Activated CD8-positive, alpha-beta memory T cell treated with anti-CD3 and anti-CD28 coated beads, Interleukin-2, amount 50 U/mL, for 24 hours (primary cell): Measurements from ENCODE around the gene CHRD.

Experiments
- DNase-seq: peaks from one replicate; pipeline ENCODE4 v3.0.0-alpha.2; 2020; ENCODE audit errors: extremely low read depth

Gene CHRD

DNA sequence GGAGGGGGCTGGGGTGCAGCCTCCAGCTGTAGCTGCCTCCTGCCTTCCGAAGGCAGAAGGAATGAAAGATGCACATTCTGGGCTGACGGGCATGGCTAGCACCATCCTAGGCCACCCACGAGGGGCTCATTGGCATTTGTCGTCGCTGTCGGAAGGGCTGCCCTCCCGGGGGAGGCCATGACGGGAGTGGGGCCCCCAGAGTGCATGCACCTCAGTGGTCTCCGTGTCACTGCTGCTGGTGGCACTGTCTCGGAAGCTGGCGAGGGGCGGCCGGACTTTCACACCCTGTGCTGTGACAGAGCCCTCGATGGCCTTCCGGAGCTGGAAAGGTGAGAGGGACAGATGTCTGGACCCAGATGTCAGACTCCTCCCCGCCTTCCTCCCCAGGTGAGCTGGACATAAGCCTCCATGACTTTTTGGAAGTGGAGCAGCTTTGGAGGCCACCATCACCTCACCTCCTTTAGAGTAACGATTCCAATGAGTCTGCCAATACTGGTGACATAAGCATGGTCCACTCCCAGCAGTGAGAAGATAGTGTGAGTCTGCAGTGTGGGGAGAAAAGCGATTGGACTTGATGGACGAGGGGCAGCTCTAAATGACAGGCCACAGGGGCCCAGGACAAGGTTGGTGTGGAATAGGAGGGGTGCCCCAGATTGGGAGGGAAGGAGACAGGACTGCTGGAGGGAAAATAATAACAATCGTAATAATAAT lies 33.2 kb upstream of the CHRD start:
- DNase-seq, result no peak

GRCh38 chr3:184347321-184348056 lies 32.4 kb upstream of the CHRD start:
- DNase-seq, result no peak

- DNase-seq, result no peak
Measured at GRCh38 chr3:184348057-184348382, 31.8 kb upstream of the CHRD start.

GRCh38 chr3:184349563-184350470 lies 30.0 kb upstream of the CHRD start:
- DNase-seq, result no peak

- DNase-seq, result no peak
Measured at GRCh38 chr3:184350618-184351017, 29.2 kb upstream of the CHRD start.

- DNase-seq, result no peak
Measured at GRCh38 chr3:184351511-184352148, 28.2 kb upstream of the CHRD start.

- DNase-seq, result no peak
Measured at GRCh38 chr3:184352149-184352785, 27.6 kb upstream of the CHRD start.

- no peak for DNase-seq
Measured at GRCh38 chr3:184352897-184353545, 26.8 kb upstream of the CHRD start.

DNA sequence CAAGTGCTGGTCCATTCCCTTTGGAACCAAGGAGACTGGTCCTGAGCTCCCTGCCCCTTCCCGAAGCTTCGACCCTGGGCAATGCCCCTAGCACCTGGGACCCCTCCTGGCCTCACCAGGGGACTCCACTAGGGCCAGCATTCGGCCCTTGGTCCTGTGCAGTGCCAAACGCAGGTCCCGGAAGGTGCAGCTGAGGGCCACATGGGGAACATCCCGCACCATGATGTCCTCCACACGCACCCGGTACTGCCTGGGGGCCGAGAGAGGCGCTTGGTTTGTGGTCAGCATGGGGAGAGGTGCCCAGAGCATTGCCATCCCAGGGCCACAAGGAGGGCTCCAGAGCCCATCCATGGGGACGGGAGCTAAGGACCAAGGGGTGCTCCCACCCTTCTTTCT lies 26.3 kb upstream of the CHRD start:
- DNase-seq, result no peak

DNA sequence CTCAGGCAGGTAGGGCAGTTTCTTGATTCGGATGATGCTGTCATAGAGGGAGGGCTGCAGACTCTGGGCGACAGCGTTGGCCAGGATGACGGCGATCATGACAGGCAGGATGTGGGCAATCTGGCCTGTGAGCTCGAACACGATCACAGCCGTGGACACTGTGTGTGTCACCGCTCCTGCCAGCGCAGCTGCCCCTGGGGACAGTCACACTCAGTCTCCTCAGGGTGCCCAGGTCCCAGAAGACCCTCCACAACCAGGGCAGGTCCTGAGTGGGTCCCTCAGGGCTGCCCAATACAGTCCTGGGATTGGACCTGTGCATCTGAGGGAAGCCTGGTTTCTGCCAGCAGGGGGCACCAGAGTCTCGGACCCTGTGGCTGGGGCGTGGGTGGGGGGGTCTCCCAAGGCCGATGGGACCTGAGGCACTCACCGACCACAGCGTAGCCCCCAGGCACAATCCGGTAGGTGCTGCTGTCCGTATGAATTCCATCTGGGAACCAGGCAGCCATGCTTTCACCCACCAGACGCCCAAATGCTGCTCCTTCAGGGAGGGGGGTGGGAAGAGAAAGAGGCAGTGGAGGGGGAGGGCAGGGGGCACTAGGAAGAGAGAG lies 25.6 kb upstream of the CHRD start:
- DNase-seq, result no peak

DNA sequence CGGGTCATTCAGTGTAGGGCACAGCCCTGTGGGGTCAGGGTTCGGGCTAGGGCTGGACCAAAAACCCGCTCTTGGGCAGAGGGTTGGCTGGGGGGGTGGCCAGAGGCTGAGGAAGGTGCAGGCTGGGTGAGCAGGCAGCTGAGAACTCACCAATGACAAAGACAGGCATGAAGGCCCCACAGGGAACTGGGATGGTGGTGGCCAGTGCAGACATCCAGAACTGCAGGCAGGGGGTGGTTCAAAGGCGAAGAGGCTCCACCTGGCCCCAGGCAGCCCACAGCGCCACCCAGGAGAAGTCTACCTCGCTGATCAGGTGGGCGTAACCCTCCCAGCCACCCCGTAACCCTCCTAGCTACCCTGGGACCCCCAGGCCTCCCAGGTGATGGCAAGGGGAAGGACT lies 25.1 kb upstream of the CHRD start:
- DNase-seq, result no peak

GRCh38 chr3:184355261-184356040 lies 24.4 kb upstream of the CHRD start:
- DNase-seq, result no peak

DNA sequence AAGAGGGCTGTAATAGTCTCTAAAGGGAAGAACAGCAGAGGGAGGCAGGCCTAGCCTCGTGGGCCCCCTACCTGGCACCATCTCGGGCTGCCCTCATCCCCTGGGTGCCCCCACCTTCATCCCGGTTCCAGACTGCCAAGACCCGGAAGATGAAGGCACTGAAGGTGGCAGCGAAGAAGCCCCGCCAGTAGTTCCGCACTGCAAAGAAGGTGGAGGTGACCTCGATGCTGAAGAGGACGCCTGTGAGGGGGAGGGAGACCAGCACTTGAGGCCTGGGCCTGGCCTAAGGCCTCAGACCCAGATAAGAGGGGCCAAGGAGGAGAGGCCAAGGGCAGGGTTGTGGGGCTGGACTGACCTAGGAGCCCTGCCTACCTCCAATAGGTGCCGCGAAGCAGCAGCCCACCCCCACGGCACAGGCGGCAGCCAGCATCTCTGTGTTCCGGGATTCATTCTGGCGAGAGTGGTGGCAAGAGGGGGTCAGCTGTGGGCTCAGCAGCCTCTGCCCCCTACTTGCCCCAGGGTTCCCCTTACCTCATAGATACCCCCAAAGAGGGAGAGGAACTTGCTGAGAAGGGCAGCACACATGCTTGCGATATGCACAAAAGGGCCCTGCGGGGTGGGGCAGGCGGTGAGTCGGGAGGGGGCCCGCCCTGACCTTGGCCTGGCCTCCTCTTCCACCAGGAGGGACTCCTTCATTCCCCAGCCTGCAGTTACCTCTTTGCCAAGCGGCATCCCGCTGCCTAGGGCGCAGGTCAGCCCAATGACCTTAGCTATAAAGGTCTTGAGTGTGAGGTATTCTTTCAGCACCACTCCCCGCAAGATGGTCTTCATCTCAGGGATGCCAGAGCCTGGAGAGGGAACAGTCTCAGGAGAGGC lies 22.4 kb upstream of the CHRD start:
- DNase-seq, result no peak

GRCh38 chr3:184358124-184358767 lies 21.6 kb upstream of the CHRD start:
- no peak for DNase-seq

DNA sequence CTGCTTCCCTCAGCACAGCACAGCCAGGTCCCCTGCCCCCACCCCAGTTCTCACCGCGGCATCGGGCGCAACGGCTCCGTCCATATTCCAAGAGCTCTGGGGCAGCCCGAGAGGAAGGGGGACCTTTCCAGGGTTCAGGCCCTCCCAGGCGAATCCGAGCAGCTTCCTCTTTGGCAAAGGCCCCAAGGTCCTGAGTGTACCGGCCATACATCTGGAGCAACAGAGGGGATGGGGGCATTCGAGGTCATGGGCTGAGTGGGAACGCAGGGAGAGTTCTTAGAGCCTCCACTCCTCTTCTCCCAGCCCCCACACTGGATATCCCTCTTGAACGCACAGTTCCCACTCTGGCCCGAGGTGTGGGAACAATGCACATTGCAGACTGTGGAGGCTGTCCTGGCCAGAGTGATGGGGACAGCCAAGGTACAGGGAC lies 20.9 kb upstream of the CHRD start:
- DNase-seq, result no peak

GRCh38 chr3:184359610-184360009 lies 20.2 kb upstream of the CHRD start:
- no peak for DNase-seq

- DNase-seq, result no peak
Measured at GRCh38 chr3:184360070-184360928, 19.6 kb upstream of the CHRD start.
